AG08395 (cell line): ENCODE results near the gene TIAM1.

Experiments
- DNase-seq: peaks from one replicate; pipeline ENCODE4 v3.0.0; 2012; ENCODE audit warnings: mixed read lengths, low spot score

The TIAM1 gene

GRCh38 chr21:31164713-31165694 lies 179.1 kb downstream of the TIAM1 start:
- DNase-seq, result no peak

- peak; percentile 49 for DNase-seq
These were observed 181.2 kb downstream of the TIAM1 start for GRCh38 chr21:31162827-31163226.

- no peak for DNase-seq
These were observed 181.9 kb downstream of the TIAM1 start for GRCh38 chr21:31162079-31162699.

DNA sequence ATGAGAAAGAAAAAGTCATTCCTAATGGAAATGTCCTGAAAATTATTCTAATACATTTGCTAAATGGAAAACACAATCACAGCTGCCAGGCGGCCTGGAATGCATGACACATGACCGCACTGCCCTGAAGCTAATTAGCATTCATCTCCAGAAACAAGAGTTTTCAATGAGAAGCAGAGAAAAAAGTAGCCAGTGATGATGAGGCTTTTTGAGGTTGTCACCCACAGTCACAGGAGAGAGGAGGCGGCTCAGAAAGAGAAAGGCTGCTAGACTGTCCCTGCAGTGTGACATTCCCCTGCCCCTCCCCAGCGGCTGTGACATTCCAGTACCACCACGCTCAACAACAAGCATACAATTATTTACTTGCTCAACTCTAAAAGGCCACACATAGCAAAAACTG lies 182.9 kb downstream of the TIAM1 start:
- DNase-seq, result peak; percentile 79

GRCh38 chr21:31159808-31160207 lies 184.3 kb downstream of the TIAM1 start:
- DNase-seq, result no peak

DNA sequence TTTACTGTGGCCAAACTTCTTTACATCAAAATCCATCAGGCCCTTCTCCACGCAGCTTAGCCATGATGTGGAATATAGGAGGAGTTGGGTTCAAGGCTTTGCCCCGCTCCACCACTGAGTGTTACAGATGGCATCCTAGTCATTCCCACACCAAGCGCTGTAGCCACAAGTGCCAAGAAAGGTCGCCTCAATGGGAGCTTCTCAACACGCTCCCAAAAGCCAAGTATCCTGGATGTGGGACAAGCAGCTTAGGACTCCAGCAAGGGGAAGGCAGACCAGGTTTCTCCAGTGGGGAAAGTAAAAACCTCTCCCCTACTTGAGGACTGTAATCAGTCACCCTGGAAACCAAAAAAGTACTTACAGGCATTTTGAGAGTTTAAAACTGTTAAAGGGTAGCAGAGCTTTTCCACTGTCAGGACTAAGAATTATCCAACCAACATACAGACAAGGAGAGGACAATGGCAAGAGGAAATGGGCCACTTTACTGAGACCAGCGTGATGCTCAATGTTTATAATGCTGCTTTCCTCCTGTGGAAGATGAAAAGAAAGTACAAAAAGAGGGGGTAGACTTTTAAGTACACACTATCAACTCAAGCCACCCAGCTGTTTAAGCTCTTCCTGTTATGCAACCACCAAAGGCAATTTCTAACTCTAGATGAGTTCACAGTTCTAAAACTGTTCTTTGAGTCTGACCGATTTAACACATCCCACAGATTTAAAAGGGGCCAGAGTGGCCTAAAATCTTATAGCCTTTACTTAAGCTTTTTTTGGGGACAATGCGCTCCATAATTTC lies 185.1 kb downstream of the TIAM1 start:
- no peak for DNase-seq

- no peak for DNase-seq
These were observed 186.3 kb downstream of the TIAM1 start for GRCh38 chr21:31157756-31158155.

DNA sequence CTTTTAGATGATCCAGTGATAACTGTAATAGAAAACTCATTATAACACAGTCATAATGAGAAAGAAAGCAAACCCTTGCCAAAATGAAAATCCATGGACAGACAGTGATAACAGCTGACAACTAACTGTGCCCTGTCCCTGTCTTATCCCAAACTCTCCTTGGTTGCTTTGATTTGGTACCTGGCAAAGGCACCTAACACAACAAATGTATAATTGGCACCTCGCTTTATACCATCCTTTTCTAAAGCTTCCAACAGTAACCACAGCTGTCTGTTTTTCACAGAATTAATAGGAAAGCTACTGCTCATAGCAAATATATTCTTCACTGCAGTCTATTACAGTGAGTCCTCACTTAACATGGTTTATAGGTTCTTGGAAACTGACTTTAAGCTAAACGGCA lies 187.4 kb downstream of the TIAM1 start:
- no peak for DNase-seq

DNA sequence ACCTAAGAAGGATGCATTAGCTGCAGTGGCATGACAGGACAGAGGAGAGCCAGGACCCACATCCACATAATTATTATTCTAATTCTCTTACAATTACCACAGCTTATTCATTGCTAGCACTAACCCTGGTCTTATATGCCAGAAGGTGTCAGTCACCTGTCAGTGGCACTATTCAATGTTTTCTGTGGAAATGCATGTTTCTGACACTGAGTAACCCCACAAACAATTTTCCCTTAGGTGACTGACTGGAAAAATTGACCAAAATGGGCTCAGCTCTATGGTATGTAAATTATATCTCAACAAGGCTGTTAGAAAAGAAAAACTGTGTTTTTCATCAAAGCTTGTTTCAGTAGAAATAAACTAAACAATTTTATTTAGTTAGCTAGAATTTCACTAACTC lies 187.9 kb downstream of the TIAM1 start:
- no peak for DNase-seq

- DNase-seq, result no peak
These were observed 192.7 kb downstream of the TIAM1 start for GRCh38 chr21:31151156-31152045.

DNA sequence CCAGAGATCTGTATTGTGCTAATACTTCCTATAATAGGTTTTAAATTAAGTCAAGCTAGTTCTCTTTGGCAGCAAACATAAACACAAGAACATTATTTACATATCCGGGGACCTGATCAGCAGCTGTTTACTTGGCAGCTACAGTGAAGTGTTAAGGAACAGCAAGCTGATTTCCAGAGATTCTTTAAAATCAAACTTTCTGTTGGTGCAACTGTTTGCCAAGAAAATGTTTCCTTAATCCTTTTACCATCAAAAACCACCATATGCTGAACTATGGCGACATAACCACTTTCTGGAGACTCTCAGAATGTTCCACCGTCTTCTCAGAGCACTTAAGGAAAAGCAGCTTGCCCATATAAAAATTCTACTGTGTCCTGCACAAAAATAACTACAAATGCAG lies 198.8 kb downstream of the TIAM1 start:
- no peak for DNase-seq

GRCh38 chr21:31143036-31143435 lies 201.0 kb downstream of the TIAM1 start:
- no peak for DNase-seq

DNA sequence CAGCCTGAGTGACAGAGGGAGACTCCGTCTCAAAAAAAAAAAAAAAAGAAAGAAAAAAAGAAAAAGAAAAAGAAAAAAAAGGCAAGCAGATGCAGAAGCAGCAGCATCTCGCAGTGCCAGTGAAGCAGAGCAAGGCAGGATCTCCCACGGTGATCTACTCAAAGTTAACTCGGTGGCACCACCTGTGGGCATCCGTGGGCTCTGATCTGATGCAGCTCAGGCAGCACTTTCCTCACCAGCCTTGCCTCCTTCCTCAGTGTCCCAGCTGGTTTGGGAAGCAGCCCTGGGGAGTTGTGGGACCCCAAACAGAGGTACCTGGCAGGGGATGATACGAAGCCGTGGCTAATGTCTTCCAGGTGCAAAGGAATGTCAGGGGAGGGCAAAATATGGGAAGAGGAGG lies 201.5 kb downstream of the TIAM1 start:
- DNase-seq, result no peak

DNA sequence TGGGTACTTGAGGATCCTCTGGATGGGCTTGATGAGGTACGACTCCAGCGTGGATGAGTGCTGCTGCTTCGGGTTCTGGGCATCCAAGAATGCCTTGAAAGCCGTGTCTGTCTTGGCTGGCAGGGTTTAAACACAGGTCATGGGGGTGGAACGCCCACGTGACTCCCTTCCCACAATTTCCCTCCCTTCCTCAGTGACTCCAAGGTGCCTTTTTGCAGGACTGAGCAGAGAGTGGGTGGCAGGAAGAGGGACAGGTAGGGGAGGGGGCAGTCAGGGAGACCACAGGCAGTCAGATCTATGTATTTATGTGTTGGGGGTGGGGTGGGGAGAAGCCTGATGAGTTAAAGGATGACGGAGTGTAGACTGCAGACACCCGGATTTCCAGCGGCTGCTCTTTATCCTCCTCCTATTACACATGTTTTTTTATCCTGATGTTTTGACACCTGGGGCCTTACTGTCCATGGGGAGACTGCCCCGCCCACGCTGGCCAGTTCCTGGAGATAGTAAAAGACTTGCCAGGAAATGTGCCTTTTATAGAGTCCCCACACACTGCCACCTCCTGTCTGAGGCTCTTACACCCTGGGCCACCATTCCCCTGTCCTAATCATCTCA lies 202.6 kb downstream of the TIAM1 start:
- DNase-seq, result no peak

DNA sequence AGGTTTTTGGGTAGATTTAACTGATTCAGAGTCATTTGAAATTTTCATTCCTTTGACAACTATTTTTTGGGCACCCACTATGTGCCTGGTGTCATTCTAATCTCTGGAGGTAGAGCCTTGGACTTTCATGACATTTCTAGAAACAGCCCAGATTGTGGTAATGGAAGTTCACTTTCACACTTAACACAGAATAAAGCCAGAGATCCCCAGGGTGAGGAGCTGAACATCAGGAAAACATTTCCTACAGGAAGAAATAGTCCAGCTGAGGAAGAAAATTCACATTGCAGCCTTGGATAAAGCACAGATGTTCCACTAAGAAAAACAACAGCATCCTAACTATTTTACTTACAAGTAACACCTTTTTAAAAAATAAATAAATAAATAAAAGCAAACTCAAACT lies 203.4 kb downstream of the TIAM1 start:
- no peak for DNase-seq

- no peak for DNase-seq
These were observed 204.0 kb downstream of the TIAM1 start for GRCh38 chr21:31140025-31140424.

GRCh38 chr21:31137960-31138359 lies 206.1 kb downstream of the TIAM1 start:
- DNase-seq, result no peak

- DNase-seq, result no peak
These were observed 207.2 kb downstream of the TIAM1 start for GRCh38 chr21:31136891-31137290.

DNA sequence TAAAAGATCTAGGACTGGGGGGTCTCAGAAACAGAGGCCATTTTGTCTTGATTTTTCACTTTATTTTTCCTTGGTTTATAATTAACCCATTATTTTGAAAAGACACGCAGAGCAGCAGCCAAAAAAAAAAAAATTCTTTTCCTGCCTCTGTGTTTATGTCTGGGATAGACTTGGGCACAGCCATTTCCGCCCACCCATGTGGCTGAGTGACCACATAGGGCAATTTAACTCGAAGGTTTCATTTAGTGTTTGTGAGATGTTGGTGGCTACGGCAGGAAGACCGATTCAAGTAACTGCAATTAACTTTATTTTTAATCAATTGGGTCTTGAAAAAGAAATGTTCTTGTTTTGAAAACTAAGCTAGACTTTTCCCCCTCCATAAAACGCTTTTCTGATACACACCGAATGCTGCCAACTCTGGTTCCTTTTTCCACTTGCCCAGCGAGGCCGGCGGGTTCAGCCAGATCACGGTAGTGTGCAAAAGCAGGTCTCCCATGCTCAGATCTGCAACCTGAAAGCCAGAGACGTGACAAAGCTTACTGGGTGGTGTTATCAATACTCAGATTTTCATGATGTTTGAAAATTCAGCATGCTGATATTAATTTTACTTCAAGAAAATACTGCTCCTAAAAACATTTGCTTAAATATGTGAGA lies 208.4 kb downstream of the TIAM1 start:
- DNase-seq, result no peak

GRCh38 chr21:31133243-31133830 lies 210.7 kb downstream of the TIAM1 start:
- DNase-seq, result no peak
